Neural cell (in vitro differentiated cells): ENCODE measurements around the gene MEGF9. TPM values are rescaled to one million over a fixed set of nuclear protein-coding genes. Genes with fewer than 3 reads are reported as not detected.
"Not testable (repeated sequence)": the region's sequence is repeated elsewhere in the genome, so short reads cannot be mapped to it uniquely, and the experiment has no call there.

Source experiments
- H2AFZ ChIP-seq: fragments of 200-600, 300-800 bp; sonication (generic), shearing (Covaris generic); 2 replicates; pipeline ENCODE4 v1.6.0; 2014; ENCODE audit warnings: low read depth, mild to moderate bottlenecking, antibody characterized with exemption, low read length, moderate library complexity
- H3F3A ChIP-seq: fragments of 200-600 bp; shearing (Covaris generic); 2 replicates; pipeline ENCODE4 v1.6.1; 2016; ENCODE audit warnings: mild to moderate bottlenecking, moderate library complexity, mixed read lengths, antibody characterized with exemption, low read length; ENCODE audit not compliant: insufficient read depth, poor library complexity, severe bottlenecking
- H3K27ac ChIP-seq: fragments of 200-600, 300-800 bp; sonication (generic), shearing (Covaris generic); 2 replicates; pipeline ENCODE4 v1.5.1; 2014; ENCODE audit warnings: mild to moderate bottlenecking, low read length, moderate library complexity
- H3K27me3 ChIP-seq: fragments of 300-800, 200-600 bp; sonication (generic), shearing (Covaris generic); 2 replicates; pipeline ENCODE4 v1.6.0; 2014; ENCODE audit warnings: mild to moderate bottlenecking, low read depth, low read length, moderate library complexity; ENCODE audit not compliant: insufficient read depth
- H3K36me3 ChIP-seq: fragments of 300-800, 200-600 bp; sonication (generic), shearing (Covaris generic); 2 replicates; pipeline ENCODE4 v1.5.1; 2014; ENCODE audit warnings: mild to moderate bottlenecking, antibody characterized with exemption, low read length, moderate library complexity; ENCODE audit not compliant: insufficient read depth
- H3K4me2 ChIP-seq: fragments of 300-800, 200-600 bp; sonication (generic), shearing (Covaris generic); 2 replicates; pipeline ENCODE4 v1.6.0; 2014; ENCODE audit warnings: mild to moderate bottlenecking, low read length
- H3K4me3 ChIP-seq: fragments of 300-800, 200-600 bp; sonication (generic), shearing (Covaris generic); 2 replicates; pipeline ENCODE4 v1.5.1; 2014; ENCODE audit warnings: mild to moderate bottlenecking, low read length, moderate library complexity
- H3K79me2 ChIP-seq: fragments of 200-600 bp; shearing (Covaris generic); replicated peaks from 2 replicates; pipeline ENCODE4 v1.6.0; 2014; ENCODE audit warnings: mild to moderate bottlenecking, low read length, moderate library complexity; ENCODE audit not compliant: insufficient read depth
- H3K9ac ChIP-seq: fragments of 300-800, 200-600 bp; sonication (generic), shearing (Covaris generic); 2 replicates; pipeline ENCODE4 v1.6.1; 2016; ENCODE audit warnings: mild to moderate bottlenecking, low read length, mixed read lengths
- H3K9me2 ChIP-seq: fragments of 200-600 bp; shearing (Covaris generic); 2 replicates; pipeline ENCODE4 v1.6.1; 2016; ENCODE audit warnings: mild to moderate bottlenecking, low read length, mixed read lengths; ENCODE audit not compliant: insufficient read depth
- H3K9me3 ChIP-seq: fragments of 200-600, 300-800 bp; sonication (generic), shearing (Covaris generic); 2 replicates; pipeline ENCODE4 v1.6.1; 2016; ENCODE audit warnings: mild to moderate bottlenecking, mixed run types, low read length, moderate library complexity, mixed read lengths
- H4K20me1 ChIP-seq: fragments of 200-600 bp; shearing (Covaris generic); 2 replicates; pipeline ENCODE4 v1.6.1; 2016; ENCODE audit warnings: mild to moderate bottlenecking, mixed run types; ENCODE audit not compliant: insufficient read depth
- EP300 ChIP-seq: fragments of 450-650 bp; conservative IDR thresholded peaks from 2 replicates; pipeline ENCODE4 v1.6.1; 2014; ENCODE audit warnings: antibody characterized with exemption, mild to moderate bottlenecking, moderate library complexity; ENCODE audit not compliant: poor library complexity, severe bottlenecking
- EZH2 ChIP-seq: fragments of 200-600, 300-800 bp; shearing (Covaris generic), sonication (generic); IDR thresholded peaks from 2 replicates; pipeline ENCODE4 v1.6.1; 2014; ENCODE audit warnings: antibody characterized with exemption, low read length, borderline replicate concordance, mild to moderate bottlenecking; ENCODE audit not compliant: insufficient read depth, poor library complexity, severe bottlenecking
- MXI1 ChIP-seq: fragments of 450-650 bp; conservative IDR thresholded peaks from 2 replicates; pipeline ENCODE4 v1.6.1; 2014; ENCODE audit warnings: antibody characterized with exemption, mild to moderate bottlenecking; ENCODE audit not compliant: poor library complexity, severe bottlenecking
- POLR2AphosphoS5 ChIP-seq: IDR thresholded peaks from 2 replicates; pipeline ENCODE4 v1.6.1; 2012
- RAD21 ChIP-seq: fragments of 450-650 bp; conservative IDR thresholded peaks from 2 replicates; pipeline ENCODE4 v1.6.1; 2014; ENCODE audit warnings: antibody characterized with exemption, mild to moderate bottlenecking, moderate library complexity
- REST ChIP-seq: IDR thresholded peaks from 2 replicates; pipeline ENCODE4 v1.6.1; 2012; ENCODE audit warnings: borderline replicate concordance
- SMC3 ChIP-seq: fragments of 450-650 bp; conservative IDR thresholded peaks from 2 replicates; pipeline ENCODE4 v1.6.1; 2014; ENCODE audit warnings: antibody characterized with exemption, mild to moderate bottlenecking, moderate library complexity; ENCODE audit not compliant: poor library complexity
- TAF1 ChIP-seq: IDR thresholded peaks from 2 replicates; pipeline ENCODE4 v1.6.1; 2012; ENCODE audit warnings: low read depth
- polyA plus RNA-seq: library from polyadenylated mRNA; depleted of rRNA; stranded (reverse); fragments of >200 nt; gene quantifications from 2 replicates; pipeline ENCODE4 v1.2.3, GENCODE V29; 2014
- TF ChIP-seq, protein P1 (sequence below): fragments of 450-650 bp; IDR thresholded peaks from 2 replicates; pipeline ENCODE4 v1.5.1; 2014; ENCODE audit warnings: antibody characterized with exemption, mild to moderate bottlenecking, moderate library complexity; ENCODE audit not compliant: poor library complexity, severe bottlenecking

Gene MEGF9
- polyA plus RNA-seq, 1 donor from 2014 or later = 35.0 TPM

- Histone ChIP-seq H3F3A (no peaks in the 10 kb centered on the region), H3K4me3 (no peak overlapping the region), H2AFZ (no peak overlapping the region), H3K79me2 (peaks cover 4% of the 10 kb centered on the region), H3K9ac (no peak overlapping the region), H3K4me2 (no peak overlapping the region), H3K9me3 (no peaks in the 10 kb centered on the region), H3K9me2 (no peaks in the 10 kb centered on the region), H3K27me3 (no peaks in the 10 kb centered on the region), H3K27ac (no peak overlapping the region), H3K36me3 (peaks cover 6% of the 10 kb centered on the region), H4K20me1 (no peaks in the 10 kb centered on the region)
- TF ChIP-seq POLR2AphosphoS5 = no peak
- TF ChIP-seq MXI1 = no peak
- TF ChIP-seq RAD21 = no peak
- TF ChIP-seq EZH2 = no peak
- TF ChIP-seq, protein P1, sequence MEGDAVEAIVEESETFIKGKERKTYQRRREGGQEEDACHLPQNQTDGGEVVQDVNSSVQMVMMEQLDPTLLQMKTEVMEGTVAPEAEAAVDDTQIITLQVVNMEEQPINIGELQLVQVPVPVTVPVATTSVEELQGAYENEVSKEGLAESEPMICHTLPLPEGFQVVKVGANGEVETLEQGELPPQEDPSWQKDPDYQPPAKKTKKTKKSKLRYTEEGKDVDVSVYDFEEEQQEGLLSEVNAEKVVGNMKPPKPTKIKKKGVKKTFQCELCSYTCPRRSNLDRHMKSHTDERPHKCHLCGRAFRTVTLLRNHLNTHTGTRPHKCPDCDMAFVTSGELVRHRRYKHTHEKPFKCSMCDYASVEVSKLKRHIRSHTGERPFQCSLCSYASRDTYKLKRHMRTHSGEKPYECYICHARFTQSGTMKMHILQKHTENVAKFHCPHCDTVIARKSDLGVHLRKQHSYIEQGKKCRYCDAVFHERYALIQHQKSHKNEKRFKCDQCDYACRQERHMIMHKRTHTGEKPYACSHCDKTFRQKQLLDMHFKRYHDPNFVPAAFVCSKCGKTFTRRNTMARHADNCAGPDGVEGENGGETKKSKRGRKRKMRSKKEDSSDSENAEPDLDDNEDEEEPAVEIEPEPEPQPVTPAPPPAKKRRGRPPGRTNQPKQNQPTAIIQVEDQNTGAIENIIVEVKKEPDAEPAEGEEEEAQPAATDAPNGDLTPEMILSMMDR = no peak
- no peak for TF ChIP-seq REST
- no peak for TF ChIP-seq EP300
Observed at GRCh38 chr9:120643061-120643460, 71.2 kb downstream of the MEGF9 start.

- Histone ChIP-seq H3K9me3 (no peaks in the 10 kb centered on the region), H3K36me3 (peaks cover 6% of the 10 kb centered on the region), H3K4me3 (no peak overlapping the region), H3K4me2 (no peak overlapping the region), H4K20me1 (no peaks in the 10 kb centered on the region), H2AFZ (no peak overlapping the region), H3K27me3 (no peaks in the 10 kb centered on the region), H3K79me2 (peaks cover 3% of the 10 kb centered on the region), H3F3A (no peaks in the 10 kb centered on the region), H3K9ac (no peak overlapping the region), H3K27ac (no peak overlapping the region), H3K9me2 (no peaks in the 10 kb centered on the region)
- TF ChIP-seq TAF1 = no peak
- no peak for TF ChIP-seq EP300
- no peak for TF ChIP-seq POLR2AphosphoS5
- no peak for TF ChIP-seq RAD21
- no peak for TF ChIP-seq REST
- no peak for TF ChIP-seq SMC3
- no peak for TF ChIP-seq MXI1
- TF ChIP-seq, protein P1 = no peak
- no peak for TF ChIP-seq EZH2
Observed at GRCh38 chr9:120642129-120642770, 72.0 kb downstream of the MEGF9 start.

- not testable (repeated sequence) for H3F3A ChIP-seq, H3K4me2 ChIP-seq, H3K9me2 ChIP-seq, H3K9ac ChIP-seq, H3K79me2 ChIP-seq, H2AFZ ChIP-seq, H3K27me3 ChIP-seq, H4K20me1 ChIP-seq, H3K36me3 ChIP-seq, H3K4me3 ChIP-seq, H3K9me3 ChIP-seq, H3K27ac ChIP-seq
Observed at GRCh38 chr9:120640874-120641273, 73.4 kb downstream of the MEGF9 start.
